GM20431 (cell line): ENCODE measurements around the gene MAMSTR.
"Not testable (repeated sequence)": the region's sequence is repeated elsewhere in the genome, so short reads cannot be mapped to it uniquely, and the experiment has no call there.

ENCODE experiments used
- in situ Hi-C: fragments of 300-500 bp; cut with MseI, MboI; formaldehyde crosslinking; loops from one replicate; pipeline ENCODE4 v1.15.0; 2020; ENCODE audit warnings: low sequenced_read_pairs; ENCODE audit not compliant: unreplicated experiment

The MAMSTR gene

GRCh38 chr19:48722196-48722708 is 2.7 kb upstream of the MAMSTR start:
- in situ Hi-C loops: no loop called here

GRCh38 chr19:48720613-48721296 is 1.2 kb upstream of the MAMSTR start:
- in situ Hi-C loops: no loop called here

- in situ Hi-C loops: no loop called here
Measured at GRCh38 chr19:48720251-48720612, 707 bp upstream of the MAMSTR start.

- in situ Hi-C loops: no loop called here
Measured at GRCh38 chr19:48718711-48719231, 754 bp downstream of the MAMSTR start.

- in situ Hi-C loops: not testable (repeated sequence)
Measured at GRCh38 chr19:48718106-48718505, 1.4 kb downstream of the MAMSTR start.

GRCh38 chr19:48716562-48717291 is 2.8 kb downstream of the MAMSTR start:
- in situ Hi-C loops: no loop called here

GRCh38 chr19:48715681-48716171 is 3.8 kb downstream of the MAMSTR start:
- in situ Hi-C loops: no loop called here

- in situ Hi-C loops: no loop called here
Measured at GRCh38 chr19:48714759-48715675, 4.5 kb downstream of the MAMSTR start.

GRCh38 chr19:48713864-48714755 is 5.4 kb downstream of the MAMSTR start:
- in situ Hi-C loops: no loop called here

- in situ Hi-C loops: no loop called here
Measured at GRCh38 chr19:48713041-48713863, 6.3 kb downstream of the MAMSTR start.

- in situ Hi-C loops: no loop called here
Measured at GRCh38 chr19:48711106-48711662, 8.3 kb downstream of the MAMSTR start.

GRCh38 chr19:48708471-48708870 is 11.1 kb downstream of the MAMSTR start:
- in situ Hi-C loops: no loop called here

GRCh38 chr19:48705431-48705830 is 14.1 kb downstream of the MAMSTR start:
- in situ Hi-C loops: no loop called here

GRCh38 chr19:48703316-48703715 is 16.2 kb downstream of the MAMSTR start:
- in situ Hi-C loops: no loop called here

GRCh38 chr19:48702701-48703100 is 16.8 kb downstream of the MAMSTR start:
- in situ Hi-C loops: no loop called here

- in situ Hi-C loops: no loop called here
Measured at GRCh38 chr19:48698046-48698445, 21.5 kb downstream of the MAMSTR start.

GRCh38 chr19:48696353-48697010 is 23.0 kb downstream of the MAMSTR start:
- in situ Hi-C loops: no loop called here
